DMS 273 (cell line): ENCODE results near the gene WDR5B.
"Not testable (repeated sequence)": the region's sequence is repeated elsewhere in the genome, so short reads cannot be mapped to it uniquely, and the experiment has no call there.

Experiments used
- DNase-seq: peaks from one replicate; lab custom pipeline; 2025; ENCODE audit not compliant: unreplicated experiment; lab: John Stamatoyannopoulos, UW

WDR5B gene

DNA sequence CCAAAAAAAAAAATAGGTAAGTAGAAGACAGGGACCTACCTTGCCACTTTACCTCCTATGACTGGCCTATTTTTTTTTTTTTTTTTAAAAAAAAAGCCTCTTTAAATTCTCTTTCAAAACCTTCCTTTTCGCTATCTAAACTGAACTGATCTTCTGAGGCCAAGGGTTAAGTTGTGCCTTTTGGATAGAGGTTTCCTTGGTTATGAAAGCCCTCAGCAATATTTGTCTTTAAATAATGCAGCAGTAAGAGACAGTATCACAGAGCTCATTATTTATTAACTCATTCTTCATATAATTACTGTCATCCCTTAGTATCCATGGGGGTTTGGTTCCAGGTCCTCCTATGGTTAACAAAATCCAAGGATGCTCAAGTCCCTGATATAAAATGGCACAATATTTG lies 41.8 kb downstream of the WDR5B start:
- DNase-seq = no peak

DNA sequence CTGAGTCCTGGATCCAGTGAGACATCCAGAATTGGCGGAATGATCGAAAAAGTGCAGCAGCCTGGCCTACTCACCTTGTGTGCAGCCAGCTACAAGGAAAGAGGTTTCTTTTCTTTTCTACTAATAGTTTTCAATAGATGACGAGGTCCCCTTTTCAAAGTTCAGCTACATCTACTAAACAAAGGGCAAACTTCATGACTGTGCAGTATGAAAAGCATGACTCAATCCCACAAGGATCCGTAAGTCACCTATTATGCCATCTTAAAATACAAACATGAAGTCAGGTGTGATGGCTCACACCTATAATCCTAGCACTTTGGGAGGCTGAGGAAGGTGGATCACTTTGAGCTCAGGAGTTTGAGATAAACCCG lies 49.5 kb downstream of the WDR5B start:
- DNase-seq = no peak

DNA sequence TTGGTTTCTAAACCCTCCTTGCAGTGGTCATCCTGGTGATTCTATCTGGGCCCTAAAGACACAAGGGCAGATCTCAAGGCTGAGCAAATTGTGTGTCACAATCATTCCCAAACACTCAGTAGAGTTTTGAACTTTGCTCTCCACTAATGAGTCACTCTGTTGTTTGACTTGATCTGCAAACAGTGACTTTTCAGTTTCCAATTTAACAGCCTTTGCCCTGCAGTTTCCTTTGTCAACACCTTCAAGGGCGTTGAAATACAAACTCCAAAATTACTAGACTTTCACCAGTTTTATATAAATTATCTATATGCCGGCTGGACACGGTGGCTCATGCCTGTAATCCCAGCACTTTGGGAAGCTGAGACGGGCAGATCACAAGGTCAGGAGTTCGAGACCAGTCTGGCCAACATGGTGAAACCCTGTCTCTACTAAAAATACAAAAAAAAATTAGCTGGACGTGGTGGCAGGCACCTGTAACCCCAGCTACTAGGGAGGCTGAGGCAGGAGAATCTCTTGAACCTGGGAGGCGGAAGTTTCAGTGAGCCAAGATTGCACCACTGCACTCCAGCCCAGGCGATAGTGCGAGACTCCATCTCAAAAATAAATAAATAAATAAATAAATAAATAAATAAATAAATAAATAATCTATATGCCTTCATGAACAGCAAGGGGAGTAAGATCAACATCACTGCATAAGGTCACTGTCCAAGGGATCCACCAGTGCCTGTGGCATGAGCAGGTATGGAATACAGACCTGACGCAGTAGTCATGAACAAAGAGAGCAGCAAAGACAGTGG lies 50.1 kb downstream of the WDR5B start:
- DNase-seq = not testable (repeated sequence)

DNA sequence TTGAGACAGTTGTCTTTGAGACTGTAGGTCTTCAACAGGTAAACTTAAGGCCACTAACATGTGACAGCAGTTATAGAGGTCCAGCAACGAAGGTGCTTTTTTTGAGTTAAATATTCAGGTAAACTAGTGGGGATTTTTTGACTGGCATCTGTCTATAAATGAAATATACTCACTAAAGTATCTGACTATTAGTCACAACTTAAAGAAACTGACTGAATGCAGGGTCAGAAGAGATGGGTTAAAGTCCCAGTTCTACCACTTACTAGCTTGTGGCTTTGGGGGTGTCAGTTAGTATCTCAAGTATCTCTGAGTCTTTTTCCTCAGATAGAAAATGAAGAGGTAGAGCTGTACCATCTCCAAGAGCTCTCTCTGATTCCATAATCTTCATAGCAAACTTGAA lies 50.8 kb downstream of the WDR5B start:
- DNase-seq = no peak

DNA sequence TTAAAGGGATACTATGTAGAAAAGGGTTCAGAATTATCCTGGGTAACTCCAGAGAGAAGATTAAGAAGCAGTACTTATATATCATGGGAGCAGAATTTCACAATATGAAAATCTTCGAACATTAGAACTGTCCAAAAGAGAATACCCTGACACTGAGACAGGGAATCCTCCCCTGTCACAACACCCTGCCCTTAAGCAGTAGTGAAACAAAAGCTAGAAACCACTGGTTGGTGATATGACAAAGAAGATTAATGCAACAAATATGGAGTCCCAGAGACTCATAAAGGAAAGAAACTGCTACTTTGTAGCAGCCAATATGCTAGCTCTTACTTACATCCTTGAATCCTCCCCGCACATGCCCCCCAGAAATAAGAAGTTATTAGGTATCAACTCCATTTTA lies 51.4 kb downstream of the WDR5B start:
- DNase-seq = no peak
